ENCODE results near the gene FHOD3.

Gene FHOD3

DNA sequence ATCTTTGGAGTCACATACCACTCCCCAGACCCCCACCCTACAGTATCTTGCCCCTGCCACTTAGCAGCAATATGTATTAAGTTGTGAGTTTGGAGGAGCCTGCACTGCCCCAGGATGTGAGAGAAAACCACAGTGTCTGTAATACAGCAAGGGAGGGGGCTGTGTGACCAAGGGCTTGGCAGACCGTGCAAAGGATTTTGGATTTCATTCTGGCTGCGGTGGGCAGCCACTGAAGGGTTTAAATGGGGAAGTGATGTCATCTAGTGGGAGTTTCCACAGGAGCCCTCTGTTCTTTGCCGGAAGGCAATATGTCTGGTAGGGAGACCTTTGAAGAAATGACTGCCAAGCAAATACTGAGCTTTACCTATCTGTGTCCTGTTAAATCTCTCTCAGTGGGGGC, 202.4 kb downstream of the FHOD3 start:
- Histone ChIP-seq H3K27me3 (replicated peaks) (no peaks in the 10 kb centered on the region), H3K27ac (no peak overlapping the region), H3K36me3 (replicated peaks) (no peaks in the 10 kb centered on the region), H3K4me3 (ENCODE audit: low read depth, low read length) (no peak overlapping the region)
- TF ChIP-seq, protein P1, sequence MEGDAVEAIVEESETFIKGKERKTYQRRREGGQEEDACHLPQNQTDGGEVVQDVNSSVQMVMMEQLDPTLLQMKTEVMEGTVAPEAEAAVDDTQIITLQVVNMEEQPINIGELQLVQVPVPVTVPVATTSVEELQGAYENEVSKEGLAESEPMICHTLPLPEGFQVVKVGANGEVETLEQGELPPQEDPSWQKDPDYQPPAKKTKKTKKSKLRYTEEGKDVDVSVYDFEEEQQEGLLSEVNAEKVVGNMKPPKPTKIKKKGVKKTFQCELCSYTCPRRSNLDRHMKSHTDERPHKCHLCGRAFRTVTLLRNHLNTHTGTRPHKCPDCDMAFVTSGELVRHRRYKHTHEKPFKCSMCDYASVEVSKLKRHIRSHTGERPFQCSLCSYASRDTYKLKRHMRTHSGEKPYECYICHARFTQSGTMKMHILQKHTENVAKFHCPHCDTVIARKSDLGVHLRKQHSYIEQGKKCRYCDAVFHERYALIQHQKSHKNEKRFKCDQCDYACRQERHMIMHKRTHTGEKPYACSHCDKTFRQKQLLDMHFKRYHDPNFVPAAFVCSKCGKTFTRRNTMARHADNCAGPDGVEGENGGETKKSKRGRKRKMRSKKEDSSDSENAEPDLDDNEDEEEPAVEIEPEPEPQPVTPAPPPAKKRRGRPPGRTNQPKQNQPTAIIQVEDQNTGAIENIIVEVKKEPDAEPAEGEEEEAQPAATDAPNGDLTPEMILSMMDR (IDR thresholded peaks at IDR 0.05; ENCODE audit: low read depth, low read length, missing control alignments) = no peak
- DNase-seq = no peak
- in situ Hi-C loops (cut with HindIII; ENCODE audit: low pct_ligation_motif_present, low sequenced_read_pairs) = no loop called here

- TF ChIP-seq, protein P1 (IDR thresholded peaks at IDR 0.05; ENCODE audit: low read depth, low read length, missing control alignments) = no peak
- no peaks in the 10 kb centered on the region for H3K27me3 ChIP-seq (replicated peaks)
- H3K27ac ChIP-seq = no peak overlapping the region
- DNase-seq = no peak
- in situ Hi-C loops (cut with HindIII; ENCODE audit: low pct_ligation_motif_present, low sequenced_read_pairs) = no loop called here
- H3K4me3 ChIP-seq (ENCODE audit: low read depth, low read length) = no peak overlapping the region
- H3K36me3 ChIP-seq (replicated peaks) = no peaks in the 10 kb centered on the region
Observed at GRCh38 chr18:36501100-36501499, 203.6 kb downstream of the FHOD3 start.

DNA sequence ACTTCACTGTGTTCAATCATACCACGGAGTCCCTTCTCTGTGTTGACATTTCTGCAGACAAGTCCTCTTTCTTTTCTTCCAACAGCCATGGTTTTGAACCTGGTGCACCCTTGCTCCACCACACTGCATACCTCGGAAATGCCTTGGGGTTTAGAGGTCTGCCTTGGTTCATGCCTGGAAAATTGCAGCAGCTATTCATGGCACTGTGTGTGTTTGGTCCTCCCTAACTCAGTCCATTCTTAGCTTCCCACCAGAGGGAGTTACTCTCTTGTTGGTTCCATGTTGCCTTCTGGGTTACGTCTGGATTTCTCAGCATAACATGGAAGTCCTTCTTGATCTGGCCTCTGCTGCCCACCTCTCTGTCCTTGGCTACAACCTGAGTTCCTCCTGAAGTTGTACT, 206.0 kb downstream of the FHOD3 start:
- no peak overlapping the region for H3K27ac ChIP-seq
- no peak overlapping the region for H3K4me3 ChIP-seq (ENCODE audit: low read depth, low read length)
- TF ChIP-seq, protein P1 (IDR thresholded peaks at IDR 0.05; ENCODE audit: low read depth, low read length, missing control alignments) = no peak
- no peak for DNase-seq
- in situ Hi-C loops (cut with HindIII; ENCODE audit: low pct_ligation_motif_present, low sequenced_read_pairs) = no loop called here
- H3K27me3 ChIP-seq (replicated peaks) = no peaks in the 10 kb centered on the region
- H3K36me3 ChIP-seq (replicated peaks) = no peaks in the 10 kb centered on the region

DNA sequence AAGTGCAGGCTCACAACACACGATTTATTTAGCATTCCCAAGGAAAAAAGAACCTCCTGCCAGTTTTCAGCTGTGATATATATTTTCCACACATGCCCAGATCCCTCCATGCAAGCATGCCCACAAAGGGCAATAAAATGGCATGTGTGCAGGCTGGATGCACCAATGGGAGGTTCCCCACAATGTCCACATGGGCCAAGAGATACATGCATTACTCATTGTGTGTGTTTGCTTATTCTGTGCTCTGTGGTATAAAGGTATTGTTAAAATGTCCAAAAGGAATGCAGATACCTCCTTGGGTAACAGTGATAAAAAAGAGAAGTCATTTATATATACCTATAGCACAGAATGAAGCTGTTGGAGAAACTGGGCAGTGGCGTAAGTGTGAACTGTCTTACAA, 207.4 kb downstream of the FHOD3 start:
- in situ Hi-C loops (cut with HindIII; ENCODE audit: low pct_ligation_motif_present, low sequenced_read_pairs) = no loop called here

GRCh38 chr18:36505665-36506064, 208.2 kb downstream of the FHOD3 start:
- TF ChIP-seq, protein P1 (IDR thresholded peaks at IDR 0.05; ENCODE audit: low read depth, low read length, missing control alignments) = no peak
- Histone ChIP-seq H3K36me3 (replicated peaks) (no peaks in the 10 kb centered on the region), H3K4me3 (ENCODE audit: low read depth, low read length) (no peak overlapping the region), H3K27ac (no peak overlapping the region), H3K27me3 (replicated peaks) (no peaks in the 10 kb centered on the region)
- in situ Hi-C loops (cut with HindIII; ENCODE audit: low pct_ligation_motif_present, low sequenced_read_pairs) = no loop called here
- DNase-seq = no peak

More for the DNA sequence above, 207.4 kb downstream of the FHOD3 start:
- TF ChIP-seq, protein P1 (IDR thresholded peaks at IDR 0.05; ENCODE audit: low read depth, low read length, missing control alignments) = no peak
- Histone ChIP-seq H3K27me3 (replicated peaks) (no peaks in the 10 kb centered on the region), H3K36me3 (replicated peaks) (no peaks in the 10 kb centered on the region), H3K4me3 (ENCODE audit: low read depth, low read length) (no peak overlapping the region), H3K27ac (no peak overlapping the region)
- no peak for DNase-seq

GRCh38 chr18:36509646-36510197, 212.2 kb downstream of the FHOD3 start:
- H3K27ac ChIP-seq = no peak overlapping the region
- TF ChIP-seq, protein P1 (IDR thresholded peaks at IDR 0.05; ENCODE audit: low read depth, low read length, missing control alignments) = no peak
- in situ Hi-C loops (cut with HindIII; ENCODE audit: low pct_ligation_motif_present, low sequenced_read_pairs) = no loop called here
- DNase-seq = no peak
- H3K27me3 ChIP-seq (replicated peaks) = no peaks in the 10 kb centered on the region
- H3K4me3 ChIP-seq (ENCODE audit: low read depth, low read length) = no peak overlapping the region
- no peaks in the 10 kb centered on the region for H3K36me3 ChIP-seq (replicated peaks)

Measured in brain microvascular endothelial cell (primary cell).